ENCODE data around the gene ATP2B2. TPM values are rescaled to one million over a fixed set of nuclear protein-coding genes. Genes with fewer than 3 reads are reported as not detected.

The ATP2B2 gene
- total and polyA plus RNA-seq, 2 experiments from 2014 or later = 0.42 to 0.63 TPM

- TF ChIP-seq, protein P1, sequence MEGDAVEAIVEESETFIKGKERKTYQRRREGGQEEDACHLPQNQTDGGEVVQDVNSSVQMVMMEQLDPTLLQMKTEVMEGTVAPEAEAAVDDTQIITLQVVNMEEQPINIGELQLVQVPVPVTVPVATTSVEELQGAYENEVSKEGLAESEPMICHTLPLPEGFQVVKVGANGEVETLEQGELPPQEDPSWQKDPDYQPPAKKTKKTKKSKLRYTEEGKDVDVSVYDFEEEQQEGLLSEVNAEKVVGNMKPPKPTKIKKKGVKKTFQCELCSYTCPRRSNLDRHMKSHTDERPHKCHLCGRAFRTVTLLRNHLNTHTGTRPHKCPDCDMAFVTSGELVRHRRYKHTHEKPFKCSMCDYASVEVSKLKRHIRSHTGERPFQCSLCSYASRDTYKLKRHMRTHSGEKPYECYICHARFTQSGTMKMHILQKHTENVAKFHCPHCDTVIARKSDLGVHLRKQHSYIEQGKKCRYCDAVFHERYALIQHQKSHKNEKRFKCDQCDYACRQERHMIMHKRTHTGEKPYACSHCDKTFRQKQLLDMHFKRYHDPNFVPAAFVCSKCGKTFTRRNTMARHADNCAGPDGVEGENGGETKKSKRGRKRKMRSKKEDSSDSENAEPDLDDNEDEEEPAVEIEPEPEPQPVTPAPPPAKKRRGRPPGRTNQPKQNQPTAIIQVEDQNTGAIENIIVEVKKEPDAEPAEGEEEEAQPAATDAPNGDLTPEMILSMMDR (conservative IDR thresholded peaks at IDR 0.05; ENCODE audit: low read depth in 2 of 2) = no peak
- no peak for TF ChIP-seq NANOG (IDR thresholded peaks at IDR 0.05; ENCODE audit: borderline replicate concordance)
- TF ChIP-seq, protein P2, sequence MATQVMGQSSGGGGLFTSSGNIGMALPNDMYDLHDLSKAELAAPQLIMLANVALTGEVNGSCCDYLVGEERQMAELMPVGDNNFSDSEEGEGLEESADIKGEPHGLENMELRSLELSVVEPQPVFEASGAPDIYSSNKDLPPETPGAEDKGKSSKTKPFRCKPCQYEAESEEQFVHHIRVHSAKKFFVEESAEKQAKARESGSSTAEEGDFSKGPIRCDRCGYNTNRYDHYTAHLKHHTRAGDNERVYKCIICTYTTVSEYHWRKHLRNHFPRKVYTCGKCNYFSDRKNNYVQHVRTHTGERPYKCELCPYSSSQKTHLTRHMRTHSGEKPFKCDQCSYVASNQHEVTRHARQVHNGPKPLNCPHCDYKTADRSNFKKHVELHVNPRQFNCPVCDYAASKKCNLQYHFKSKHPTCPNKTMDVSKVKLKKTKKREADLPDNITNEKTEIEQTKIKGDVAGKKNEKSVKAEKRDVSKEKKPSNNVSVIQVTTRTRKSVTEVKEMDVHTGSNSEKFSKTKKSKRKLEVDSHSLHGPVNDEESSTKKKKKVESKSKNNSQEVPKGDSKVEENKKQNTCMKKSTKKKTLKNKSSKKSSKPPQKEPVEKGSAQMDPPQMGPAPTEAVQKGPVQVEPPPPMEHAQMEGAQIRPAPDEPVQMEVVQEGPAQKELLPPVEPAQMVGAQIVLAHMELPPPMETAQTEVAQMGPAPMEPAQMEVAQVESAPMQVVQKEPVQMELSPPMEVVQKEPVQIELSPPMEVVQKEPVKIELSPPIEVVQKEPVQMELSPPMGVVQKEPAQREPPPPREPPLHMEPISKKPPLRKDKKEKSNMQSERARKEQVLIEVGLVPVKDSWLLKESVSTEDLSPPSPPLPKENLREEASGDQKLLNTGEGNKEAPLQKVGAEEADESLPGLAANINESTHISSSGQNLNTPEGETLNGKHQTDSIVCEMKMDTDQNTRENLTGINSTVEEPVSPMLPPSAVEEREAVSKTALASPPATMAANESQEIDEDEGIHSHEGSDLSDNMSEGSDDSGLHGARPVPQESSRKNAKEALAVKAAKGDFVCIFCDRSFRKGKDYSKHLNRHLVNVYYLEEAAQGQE (IDR thresholded peaks at IDR 0.05; ENCODE audit: unreplicated experiment) = no peak
- TF ChIP-seq EZH2 (IDR thresholded peaks at IDR 0.05; ENCODE audit: low read depth, unreplicated experiment) = no peak
Measured at GRCh38 chr3:10312391-10312790, 193.0 kb downstream of the ATP2B2 start (continued).

DNA sequence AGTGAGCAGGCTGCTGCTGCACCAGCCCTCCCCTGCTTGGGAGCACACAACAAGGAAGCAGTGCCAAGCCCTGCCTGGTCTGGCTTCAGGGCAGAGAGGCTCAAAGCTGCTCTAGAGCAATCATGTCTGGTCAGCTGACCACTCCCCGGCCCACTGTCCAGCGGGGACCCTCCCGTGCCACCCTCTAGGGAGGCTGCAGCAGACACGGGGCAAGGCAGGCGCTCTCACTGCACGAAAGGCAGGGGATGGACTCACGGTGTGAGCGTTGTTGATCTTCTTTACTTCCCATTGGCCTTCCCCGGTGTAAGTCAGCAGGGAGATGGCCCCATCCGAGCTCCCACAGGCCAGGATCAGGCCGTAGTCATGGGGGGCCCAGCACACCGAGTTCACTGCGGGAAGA, 193.7 kb downstream of the ATP2B2 start:
- Histone ChIP-seq H4K20me1 (replicated peaks; ENCODE audit: insufficient read depth) (peaks cover 23% of the 10 kb centered on the region; the same call in 1 of the 2 replicates), H3K36me3 (ENCODE audit: insufficient read depth) (peaks cover 32% of the 10 kb centered on the region), H3K79me2 (replicated peaks; ENCODE audit: insufficient read depth) (no peaks in the 10 kb centered on the region)
- TF ChIP-seq, protein P3, sequence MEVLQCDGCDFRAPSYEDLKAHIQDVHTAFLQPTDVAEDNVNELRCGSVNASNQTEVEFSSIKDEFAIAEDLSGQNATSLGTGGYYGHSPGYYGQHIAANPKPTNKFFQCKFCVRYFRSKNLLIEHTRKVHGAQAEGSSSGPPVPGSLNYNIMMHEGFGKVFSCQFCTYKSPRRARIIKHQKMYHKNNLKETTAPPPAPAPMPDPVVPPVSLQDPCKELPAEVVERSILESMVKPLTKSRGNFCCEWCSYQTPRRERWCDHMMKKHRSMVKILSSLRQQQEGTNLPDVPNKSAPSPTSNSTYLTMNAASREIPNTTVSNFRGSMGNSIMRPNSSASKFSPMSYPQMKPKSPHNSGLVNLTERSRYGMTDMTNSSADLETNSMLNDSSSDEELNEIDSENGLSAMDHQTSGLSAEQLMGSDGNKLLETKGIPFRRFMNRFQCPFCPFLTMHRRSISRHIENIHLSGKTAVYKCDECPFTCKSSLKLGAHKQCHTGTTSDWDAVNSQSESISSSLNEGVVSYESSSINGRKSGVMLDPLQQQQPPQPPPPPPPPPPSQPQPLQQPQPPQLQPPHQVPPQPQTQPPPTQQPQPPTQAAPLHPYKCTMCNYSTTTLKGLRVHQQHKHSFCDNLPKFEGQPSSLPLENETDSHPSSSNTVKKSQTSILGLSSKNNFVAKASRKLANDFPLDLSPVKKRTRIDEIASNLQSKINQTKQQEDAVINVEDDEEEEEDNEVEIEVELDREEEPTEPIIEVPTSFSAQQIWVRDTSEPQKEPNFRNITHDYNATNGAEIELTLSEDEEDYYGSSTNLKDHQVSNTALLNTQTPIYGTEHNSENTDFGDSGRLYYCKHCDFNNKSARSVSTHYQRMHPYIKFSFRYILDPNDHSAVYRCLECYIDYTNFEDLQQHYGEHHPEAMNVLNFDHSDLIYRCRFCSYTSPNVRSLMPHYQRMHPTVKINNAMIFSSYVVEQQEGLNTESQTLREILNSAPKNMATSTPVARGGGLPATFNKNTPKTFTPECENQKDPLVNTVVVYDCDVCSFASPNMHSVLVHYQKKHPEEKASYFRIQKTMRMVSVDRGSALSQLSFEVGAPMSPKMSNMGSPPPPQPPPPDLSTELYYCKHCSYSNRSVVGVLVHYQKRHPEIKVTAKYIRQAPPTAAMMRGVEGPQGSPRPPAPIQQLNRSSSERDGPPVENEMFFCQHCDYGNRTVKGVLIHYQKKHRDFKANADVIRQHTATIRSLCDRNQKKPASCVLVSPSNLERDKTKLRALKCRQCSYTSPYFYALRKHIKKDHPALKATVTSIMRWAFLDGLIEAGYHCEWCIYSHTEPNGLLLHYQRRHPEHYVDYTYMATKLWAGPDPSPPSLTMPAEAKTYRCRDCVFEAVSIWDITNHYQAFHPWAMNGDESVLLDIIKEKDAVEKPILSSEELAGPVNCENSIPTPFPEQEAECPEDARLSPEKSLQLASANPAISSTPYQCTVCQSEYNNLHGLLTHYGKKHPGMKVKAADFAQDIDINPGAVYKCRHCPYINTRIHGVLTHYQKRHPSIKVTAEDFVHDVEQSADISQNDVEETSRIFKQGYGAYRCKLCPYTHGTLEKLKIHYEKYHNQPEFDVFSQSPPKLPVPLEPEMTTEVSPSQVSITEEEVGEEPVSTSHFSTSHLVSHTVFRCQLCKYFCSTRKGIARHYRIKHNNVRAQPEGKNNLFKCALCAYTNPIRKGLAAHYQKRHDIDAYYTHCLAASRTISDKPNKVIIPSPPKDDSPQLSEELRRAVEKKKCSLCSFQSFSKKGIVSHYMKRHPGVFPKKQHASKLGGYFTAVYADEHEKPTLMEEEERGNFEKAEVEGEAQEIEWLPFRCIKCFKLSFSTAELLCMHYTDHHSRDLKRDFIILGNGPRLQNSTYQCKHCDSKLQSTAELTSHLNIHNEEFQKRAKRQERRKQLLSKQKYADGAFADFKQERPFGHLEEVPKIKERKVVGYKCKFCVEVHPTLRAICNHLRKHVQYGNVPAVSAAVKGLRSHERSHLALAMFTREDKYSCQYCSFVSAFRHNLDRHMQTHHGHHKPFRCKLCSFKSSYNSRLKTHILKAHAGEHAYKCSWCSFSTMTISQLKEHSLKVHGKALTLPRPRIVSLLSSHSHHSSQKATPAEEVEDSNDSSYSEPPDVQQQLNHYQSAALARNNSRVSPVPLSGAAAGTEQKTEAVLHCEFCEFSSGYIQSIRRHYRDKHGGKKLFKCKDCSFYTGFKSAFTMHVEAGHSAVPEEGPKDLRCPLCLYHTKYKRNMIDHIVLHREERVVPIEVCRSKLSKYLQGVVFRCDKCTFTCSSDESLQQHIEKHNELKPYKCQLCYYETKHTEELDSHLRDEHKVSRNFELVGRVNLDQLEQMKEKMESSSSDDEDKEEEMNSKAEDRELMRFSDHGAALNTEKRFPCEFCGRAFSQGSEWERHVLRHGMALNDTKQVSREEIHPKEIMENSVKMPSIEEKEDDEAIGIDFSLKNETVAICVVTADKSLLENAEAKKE (CRISPR knock-in tag; IDR thresholded peaks at IDR 0.05) = no peak
- TF ChIP-seq, protein P2 (IDR thresholded peaks at IDR 0.05; ENCODE audit: unreplicated experiment) = no peak
- TF ChIP-seq POLR2AphosphoS5 (IDR thresholded peaks at IDR 0.05; ENCODE audit: low read depth) = no peak
- no peak for TF ChIP-seq CREB1 (CRISPR knock-in tag; IDR thresholded peaks at IDR 0.05; ENCODE audit: low read depth)
- no peak for TF ChIP-seq JUNB (IDR thresholded peaks at IDR 0.05; ENCODE audit: unreplicated experiment)
- no peak for TF ChIP-seq NANOG (IDR thresholded peaks at IDR 0.05; ENCODE audit: borderline replicate concordance)

More for the DNA sequence above, 193.7 kb downstream of the ATP2B2 start:
- Mint-ChIP-seq H3K27ac (peak overlapping the region; percentile 28; the same call in 1 of the 2 replicates), H3K9me3 (no peaks in the 10 kb centered on the region; the same call in 2 of the 3 replicates), H3K36me3 (ENCODE audit: low read depth) (peaks cover 83% of the 10 kb centered on the region), H3K4me3 (no peak overlapping the region), H3K4me1 (peaks cover 3% of the 10 kb centered on the region; the same call in 1 of the 3 replicates), H3K27me3 (ENCODE audit: insufficient read depth, low read depth, poor library complexity) (peaks cover 5% of the 10 kb centered on the region)
- no peak overlapping the region for H3K4me2 ChIP-seq
- H3K27me3 ChIP-seq (ENCODE audit: insufficient read depth) = no peaks in the 10 kb centered on the region
- H2AFZ ChIP-seq = no peak overlapping the region
- no peak for ATAC-seq
- no peak overlapping the region for H3K4me3 ChIP-seq
- H3K4me1 ChIP-seq (ENCODE audit: insufficient read depth) = no peaks in the 10 kb centered on the region
- H3K27ac ChIP-seq (ENCODE audit: low read depth) = no peak overlapping the region
- DNase-seq (ENCODE audit: low spot score) = no peak
- no peaks in the 10 kb centered on the region for H3F3A ChIP-seq (replicated peaks; ENCODE audit: low read depth)
- H3K9me2 ChIP-seq (ENCODE audit: insufficient read depth) = no peaks in the 10 kb centered on the region

Data from GM23338 (cell line).